HepG2 (cell line): Measurements from ENCODE around the gene TMEM266. TPM values are rescaled to one million over a fixed set of nuclear protein-coding genes. Genes with fewer than 3 reads are reported as not detected.

Experiments used
- CHD2 ChIP-seq: IDR thresholded peaks from 2 replicates; pipeline ENCODE4 v1.6.1; 2011; ENCODE audit warnings: low read depth, low read length, improper control_type of control experiment
- DNMT1 ChIP-seq: sonication (generic); formaldehyde crosslinking; IDR thresholded peaks from 2 replicates; pipeline ENCODE4 v1.5.1; 2020; ENCODE audit warnings: mild to moderate bottlenecking, missing genetic modification reagents
- DNMT3B ChIP-seq: conservative IDR thresholded peaks from 2 replicates; pipeline ENCODE4 v1.6.1; 2016; ENCODE audit warnings: missing biosample characterization, control low read depth
- FIP1L1 ChIP-seq: fragments of 200-400 bp; formaldehyde crosslinking; IDR thresholded peaks from 2 replicates; pipeline ENCODE4 v1.6.1; 2018; ENCODE audit warnings: low read depth, mild to moderate bottlenecking, low read length, moderate library complexity, borderline replicate concordance; ENCODE audit not compliant: insufficient read depth
- FOXA1 ChIP-seq, 2 experiments: fragments of 450-650 bp in 1 of 2; sonication (generic) in 1 of 2; formaldehyde crosslinking in 1 of 2; IDR thresholded peaks; 2 replicates each; pipeline versions ENCODE4 v1.4.0 to v1.6.1; 2016 to 2020; ENCODE audit warnings: missing genetic modification reagents in 1 of 2
- LBX2 ChIP-seq: sonication (generic); formaldehyde crosslinking; IDR thresholded peaks from 2 replicates; pipeline ENCODE4 v1.5.0; 2020; ENCODE audit warnings: missing genetic modification reagents, mild to moderate bottlenecking, borderline replicate concordance
- RFXAP ChIP-seq: sonication (generic); formaldehyde crosslinking; IDR thresholded peaks from 2 replicates; pipeline ENCODE4 v1.4.0; 2020; ENCODE audit warnings: missing genetic modification reagents, borderline replicate concordance
- SKIL ChIP-seq: sonication (generic); formaldehyde crosslinking; IDR thresholded peaks from 2 replicates; pipeline ENCODE4 v1.8.0; 2022; ENCODE audit warnings: missing genetic modification reagents, mild to moderate bottlenecking, moderate library complexity, borderline replicate concordance
- SMARCE1 ChIP-seq: fragments of 450-650 bp; IDR thresholded peaks from 2 replicates; pipeline ENCODE4 v1.6.1; 2017; ENCODE audit warnings: borderline replicate concordance
- SOX13 ChIP-seq, 3 experiments: fragments of 450-650 bp in 1 of 3; sonication (generic) in 1 of 3; formaldehyde crosslinking in 1 of 3; IDR thresholded peaks in 2 of 3; conservative IDR thresholded peaks in 1 of 3; 2 replicates each; pipeline versions ENCODE4 v1.5.0 to v1.6.1; 2016 to 2020; ENCODE audit warnings: antibody characterized with exemption in 1 of 3, mild to moderate bottlenecking in 1 of 3, missing compliant biosample characterization in 1 of 3, missing genetic modification reagents in 1 of 3, moderate library complexity in 1 of 3
- ZBTB14 ChIP-seq: sonication (generic); formaldehyde crosslinking; IDR thresholded peaks from 2 replicates; pipeline ENCODE4 v1.4.0; 2020; ENCODE audit warnings: missing genetic modification reagents
- ZHX1 ChIP-seq: sonication (generic); formaldehyde crosslinking; IDR thresholded peaks from 2 replicates; pipeline ENCODE4 v1.8.1; 2022; ENCODE audit warnings: low read depth, mild to moderate bottlenecking, missing genetic modification reagents
- ZNF138 ChIP-seq: sonication (generic); formaldehyde crosslinking; IDR thresholded peaks from 2 replicates; pipeline ENCODE4 v1.5.0; 2020; ENCODE audit warnings: mild to moderate bottlenecking, low read depth, missing genetic modification reagents
- ZNF281 ChIP-seq: sonication (generic); formaldehyde crosslinking; IDR thresholded peaks from 2 replicates; pipeline ENCODE4 v1.4.0; 2020; ENCODE audit warnings: missing genetic modification reagents, borderline replicate concordance
- ZNF598 ChIP-seq: sonication (generic); formaldehyde crosslinking; IDR thresholded peaks from 2 replicates; pipeline ENCODE4 v1.5.1; 2020; ENCODE audit warnings: mild to moderate bottlenecking, missing genetic modification reagents, borderline replicate concordance
- ZNF766 ChIP-seq: sonication (generic); formaldehyde crosslinking; IDR thresholded peaks from 2 replicates; pipeline ENCODE4 v1.5.0; 2020; ENCODE audit warnings: missing genetic modification reagents, borderline replicate concordance
- ZNF850 ChIP-seq: sonication (generic); formaldehyde crosslinking; conservative IDR thresholded peaks from 2 replicates; pipeline ENCODE4 v1.9.0; 2021; ENCODE audit warnings: mild to moderate bottlenecking, missing genetic modification reagents
- ZSCAN21 ChIP-seq: sonication (generic); formaldehyde crosslinking; IDR thresholded peaks from 2 replicates; pipeline ENCODE4 v1.8.0; 2022; ENCODE audit warnings: mild to moderate bottlenecking, missing genetic modification reagents, moderate library complexity, borderline replicate concordance
- polyA plus RNA-seq, 8 experiments: library from polyadenylated mRNA; depleted of rRNA in 3 of 8; stranded (reverse) in 7 of 8; unstranded in 1 of 8; fragments of >200 nt; fragmentation: Illumina TruSeq in 4 of 8; extraction: Trizol in 4 of 8; gene quantifications; 2 replicates each; pipeline versions ENCODE4 v1.2.1 to v1.2.3, GENCODE V29; 2011 to 2016; ENCODE audit warnings: low read depth in 4 of 8, missing spikeins in 1 of 8, mixed read lengths in 1 of 8; ENCODE audit not compliant: insufficient read depth in 1 of 8
- total RNA-seq, 5 experiments: library from RNA; depleted of rRNA; stranded (reverse); fragments of >200 nt; fragmentation: Illumina TruSeq; extraction: Trizol; gene quantifications; 2 replicates each; pipeline ENCODE4 v1.2.3, GENCODE V29; 2016; ENCODE audit warnings: low read depth in 1 of 5

TMEM266 gene
- total and polyA plus RNA-seq, 2 of the 13 experiments (the other 11 are each of a cell fraction or from before 2014, with no cell fraction given): 0.04 TPM; not detected in 1

GRCh38 chr15:76236350-76236749 lies 176.6 kb downstream of the TMEM266 start (continued):
- TF ChIP-seq DNMT1 (CRISPR knock-in tag) (no peak), SKIL (CRISPR knock-in tag) (no peak), ZNF138 (CRISPR knock-in tag) (no peak), ZHX1 (no peak), ZNF766 (no peak), RFXAP (CRISPR knock-in tag) (no peak), ZNF850 (CRISPR knock-in tag) (no peak), FOXA1 (IDR thresholded peaks at IDR 0.05) (no peak), FOXA1 (CRISPR knock-in tag; IDR thresholded peaks at IDR 0.05) (0 out of 2 replicates have a peak, but pooled peaks have one; percentile 14), LBX2 (no peak), CHD2 (no peak), ZNF598 (CRISPR knock-in tag) (no peak), ZNF281 (no peak), FIP1L1 (no peak), DNMT3B (CRISPR knock-in tag) (no peak), SOX13 (IDR thresholded peaks at IDR 0.05) (no peak), SOX13 (CRISPR knock-in tag; conservative IDR thresholded peaks at IDR 0.05 in 1 of 2, IDR thresholded peaks at IDR 0.05 in 1 of 2) (peak in 1 of 2 experiments; percentile 96; a peak in 2 of 4 replicates), SMARCE1 (no peak), ZSCAN21 (CRISPR knock-in tag) (no peak), ZBTB14 (CRISPR knock-in tag) (no peak)
